ENCODE measurements around the gene SLC36A2.
"Not testable (repeated sequence)": the region's sequence is repeated elsewhere in the genome, so short reads cannot be mapped to it uniquely, and the experiment has no call there.

SLC36A2 gene

GRCh38 chr5:151347369-151347768, at the start of gene SLC36A2:
SLC36A2 (minus strand) TSS chr5:151347559; CDS start chr5:151347460, 99 bp downstream.
- H3K36me3 ChIP-seq (ENCODE audit: control insufficient read depth in 2 of 2, insufficient read depth in 2 of 2, low read length in 2 of 2), result no peaks in the 10 kb centered on the region
- no peaks in the 10 kb centered on the region for H3K9me3 ChIP-seq (ENCODE audit: control insufficient read depth in 2 of 2, low read length in 2 of 2)
- H3K4me3 ChIP-seq (ENCODE audit: low read length in 2 of 2), result no peak within 1 kb of the TSS
- no peak within 1 kb of the TSS for H3K27ac ChIP-seq (ENCODE audit: low read length)
- H3K9ac ChIP-seq (ENCODE audit: low read length in 2 of 2), result no peak within 1 kb of the TSS
- H3K27me3 ChIP-seq (ENCODE audit: control insufficient read depth in 1 of 2, insufficient read depth in 2 of 2, low read length in 2 of 2), result peaks cover 0 to 3% of the 10 kb centered on the region in 2 donors
- H3K4me1 ChIP-seq (ENCODE audit: control insufficient read depth, insufficient read depth, low read length), result peaks cover 5% of the 10 kb centered on the region

- H3K4me1 ChIP-seq (ENCODE audit: control insufficient read depth, insufficient read depth, low read length), result no peaks in the 10 kb centered on the region
- no peak overlapping the region for H3K9ac ChIP-seq (ENCODE audit: low read length in 2 of 2)
- no peaks in the 10 kb centered on the region for H3K36me3 ChIP-seq (ENCODE audit: control insufficient read depth in 2 of 2, insufficient read depth in 2 of 2, low read length in 2 of 2)
- H3K27ac ChIP-seq (ENCODE audit: low read length), result no peak overlapping the region
- peaks cover 0 to 2% of the 10 kb centered on the region in 2 donors for H3K27me3 ChIP-seq (ENCODE audit: control insufficient read depth in 1 of 2, insufficient read depth in 2 of 2, low read length in 2 of 2)
- no peaks in the 10 kb centered on the region for H3K9me3 ChIP-seq (ENCODE audit: control insufficient read depth in 2 of 2, low read length in 2 of 2)
- H3K4me3 ChIP-seq (ENCODE audit: low read length in 2 of 2), result no peak overlapping the region
Observed at GRCh38 chr5:151388960-151389359, 41.6 kb upstream of the SLC36A2 start.

- no peaks in the 10 kb centered on the region for H3K4me1 ChIP-seq (ENCODE audit: control insufficient read depth, insufficient read depth, low read length)
- no peak overlapping the region for H3K9ac ChIP-seq (ENCODE audit: low read length in 2 of 2)
- no peaks in the 10 kb centered on the region for H3K9me3 ChIP-seq (ENCODE audit: control insufficient read depth in 2 of 2, low read length in 2 of 2)
- H3K36me3 ChIP-seq (ENCODE audit: control insufficient read depth in 2 of 2, insufficient read depth in 2 of 2, low read length in 2 of 2), result no peaks in the 10 kb centered on the region
- H3K27ac ChIP-seq (ENCODE audit: low read length), result no peak overlapping the region
- H3K4me3 ChIP-seq (ENCODE audit: low read length in 2 of 2), result no peak overlapping the region
- H3K27me3 ChIP-seq (ENCODE audit: control insufficient read depth in 1 of 2, insufficient read depth in 2 of 2, low read length in 2 of 2), result peaks cover 0 to 2% of the 10 kb centered on the region in 2 donors
Observed at GRCh38 chr5:151384106-151384505, 36.7 kb upstream of the SLC36A2 start.

GRCh38 chr5:151383011-151383410, 35.7 kb upstream of the SLC36A2 start:
- no peak overlapping the region for H3K4me3 ChIP-seq (ENCODE audit: low read length in 2 of 2)
- peaks cover 0 to 2% of the 10 kb centered on the region in 2 donors for H3K27me3 ChIP-seq (ENCODE audit: control insufficient read depth in 1 of 2, insufficient read depth in 2 of 2, low read length in 2 of 2)
- no peak overlapping the region for H3K27ac ChIP-seq (ENCODE audit: low read length)
- no peak overlapping the region for H3K9ac ChIP-seq (ENCODE audit: low read length in 2 of 2)
- H3K36me3 ChIP-seq (ENCODE audit: control insufficient read depth in 2 of 2, insufficient read depth in 2 of 2, low read length in 2 of 2), result no peaks in the 10 kb centered on the region
- no peaks in the 10 kb centered on the region for H3K9me3 ChIP-seq (ENCODE audit: control insufficient read depth in 2 of 2, low read length in 2 of 2)
- H3K4me1 ChIP-seq (ENCODE audit: control insufficient read depth, insufficient read depth, low read length), result no peaks in the 10 kb centered on the region

- Histone ChIP-seq H3K36me3 (ENCODE audit: control insufficient read depth in 2 of 2, insufficient read depth in 2 of 2, low read length in 2 of 2) (no peaks in the 10 kb centered on the region), H3K4me1 (ENCODE audit: control insufficient read depth, insufficient read depth, low read length) (no peaks in the 10 kb centered on the region), H3K27me3 (ENCODE audit: control insufficient read depth in 1 of 2, insufficient read depth in 2 of 2, low read length in 2 of 2) (peaks cover 0 to 1% of the 10 kb centered on the region in 2 donors), H3K9me3 (ENCODE audit: control insufficient read depth in 2 of 2, low read length in 2 of 2) (no peaks in the 10 kb centered on the region), H3K27ac (ENCODE audit: low read length) (no peak overlapping the region), H3K9ac (ENCODE audit: low read length in 2 of 2) (no peak overlapping the region), H3K4me3 (ENCODE audit: low read length in 2 of 2) (no peak overlapping the region)
Observed at GRCh38 chr5:151382576-151382975, 35.2 kb upstream of the SLC36A2 start.

GRCh38 chr5:151381899-151382298, 34.5 kb upstream of the SLC36A2 start:
- Histone ChIP-seq H3K9ac (ENCODE audit: low read length in 2 of 2) (no peak overlapping the region), H3K9me3 (ENCODE audit: control insufficient read depth in 2 of 2, low read length in 2 of 2) (no peaks in the 10 kb centered on the region), H3K4me3 (ENCODE audit: low read length in 2 of 2) (no peak overlapping the region), H3K4me1 (ENCODE audit: control insufficient read depth, insufficient read depth, low read length) (no peaks in the 10 kb centered on the region), H3K27ac (ENCODE audit: low read length) (no peak overlapping the region), H3K36me3 (ENCODE audit: control insufficient read depth in 2 of 2, insufficient read depth in 2 of 2, low read length in 2 of 2) (no peaks in the 10 kb centered on the region), H3K27me3 (ENCODE audit: control insufficient read depth in 1 of 2, insufficient read depth in 2 of 2, low read length in 2 of 2) (no peaks in the 10 kb centered on the region)

GRCh38 chr5:151378616-151379015, 31.3 kb upstream of the SLC36A2 start:
- no peaks in the 10 kb centered on the region for H3K36me3 ChIP-seq (ENCODE audit: control insufficient read depth in 2 of 2, insufficient read depth in 2 of 2, low read length in 2 of 2)
- no peak overlapping the region for H3K4me3 ChIP-seq (ENCODE audit: low read length in 2 of 2)
- H3K4me1 ChIP-seq (ENCODE audit: control insufficient read depth, insufficient read depth, low read length), result no peaks in the 10 kb centered on the region
- no peak overlapping the region for H3K27ac ChIP-seq (ENCODE audit: low read length)
- H3K9me3 ChIP-seq (ENCODE audit: control insufficient read depth in 2 of 2, low read length in 2 of 2), result no peaks in the 10 kb centered on the region
- H3K9ac ChIP-seq (ENCODE audit: low read length in 2 of 2), result no peak overlapping the region
- H3K27me3 ChIP-seq (ENCODE audit: control insufficient read depth in 1 of 2, insufficient read depth in 2 of 2, low read length in 2 of 2), result no peaks in the 10 kb centered on the region

- Histone ChIP-seq H3K4me3 (ENCODE audit: low read length in 2 of 2) (no peak overlapping the region), H3K4me1 (ENCODE audit: control insufficient read depth, insufficient read depth, low read length) (no peaks in the 10 kb centered on the region), H3K9ac (ENCODE audit: low read length in 2 of 2) (no peak overlapping the region), H3K27ac (ENCODE audit: low read length) (no peak overlapping the region), H3K36me3 (ENCODE audit: control insufficient read depth in 2 of 2, insufficient read depth in 2 of 2, low read length in 2 of 2) (no peaks in the 10 kb centered on the region), H3K9me3 (ENCODE audit: control insufficient read depth in 2 of 2, low read length in 2 of 2) (no peaks in the 10 kb centered on the region), H3K27me3 (ENCODE audit: control insufficient read depth in 1 of 2, insufficient read depth in 2 of 2, low read length in 2 of 2) (no peaks in the 10 kb centered on the region)
Observed at GRCh38 chr5:151374539-151374938, 27.2 kb upstream of the SLC36A2 start.

GRCh38 chr5:151367038-151367437, 19.7 kb upstream of the SLC36A2 start:
- H3K4me3 ChIP-seq (ENCODE audit: low read length in 2 of 2); H3K9ac ChIP-seq (ENCODE audit: low read length in 2 of 2); H3K4me1 ChIP-seq (ENCODE audit: control insufficient read depth, insufficient read depth, low read length); H3K36me3 ChIP-seq (ENCODE audit: control insufficient read depth in 2 of 2, insufficient read depth in 2 of 2, low read length in 2 of 2); H3K27me3 ChIP-seq (ENCODE audit: control insufficient read depth in 1 of 2, insufficient read depth in 2 of 2, low read length in 2 of 2); H3K27ac ChIP-seq (ENCODE audit: low read length): not testable (repeated sequence)
- H3K9me3 ChIP-seq (ENCODE audit: control insufficient read depth in 2 of 2, low read length in 2 of 2), result peaks cover 16 to 21% of the 10 kb centered on the region in 2 donors

- Histone ChIP-seq H3K9me3 (ENCODE audit: control insufficient read depth in 2 of 2, low read length in 2 of 2) (peaks cover 16 to 21% of the 10 kb centered on the region in 2 donors), H3K4me1 (ENCODE audit: control insufficient read depth, insufficient read depth, low read length) (no peaks in the 10 kb centered on the region), H3K9ac (ENCODE audit: low read length in 2 of 2) (no peak overlapping the region), H3K4me3 (ENCODE audit: low read length in 2 of 2) (no peak overlapping the region), H3K27ac (ENCODE audit: low read length) (no peak overlapping the region), H3K36me3 (ENCODE audit: control insufficient read depth in 2 of 2, insufficient read depth in 2 of 2, low read length in 2 of 2) (no peaks in the 10 kb centered on the region), H3K27me3 (ENCODE audit: control insufficient read depth in 1 of 2, insufficient read depth in 2 of 2, low read length in 2 of 2) (no peaks in the 10 kb centered on the region)
Observed at GRCh38 chr5:151363673-151364072, 16.3 kb upstream of the SLC36A2 start.

- Histone ChIP-seq H3K27ac (ENCODE audit: low read length) (no peak overlapping the region), H3K4me1 (ENCODE audit: control insufficient read depth, insufficient read depth, low read length) (no peaks in the 10 kb centered on the region), H3K36me3 (ENCODE audit: control insufficient read depth in 2 of 2, insufficient read depth in 2 of 2, low read length in 2 of 2) (no peaks in the 10 kb centered on the region), H3K27me3 (ENCODE audit: control insufficient read depth in 1 of 2, insufficient read depth in 2 of 2, low read length in 2 of 2) (no peaks in the 10 kb centered on the region), H3K9me3 (ENCODE audit: control insufficient read depth in 2 of 2, low read length in 2 of 2) (peaks cover 16% of the 10 kb centered on the region in 2 donors), H3K9ac (ENCODE audit: low read length in 2 of 2) (no peak overlapping the region), H3K4me3 (ENCODE audit: low read length in 2 of 2) (no peak overlapping the region)
Observed at GRCh38 chr5:151362970-151363369, 15.6 kb upstream of the SLC36A2 start.
